RWPE2 (cell line): Measurements from ENCODE around the gene CDH9.

Experiments
- ATAC-seq: fragments of 200-7000 bp; cut with Tn5 transposase; 3 replicates; pipeline ENCODE4 v1.9.1; 2021; ENCODE audit warnings: low read depth
- DNase-seq: peaks from one replicate; pipeline ENCODE4 v3.0.0-alpha.2; 2020; ENCODE audit warnings: low spot score
- H3K27ac ChIP-seq: fragments of 450-650 bp; 2 replicates; pipeline ENCODE4 v1.5.1; 2017; ENCODE audit warnings: mild to moderate bottlenecking; ENCODE audit not compliant: poor library complexity, severe bottlenecking
- H3K27me3 ChIP-seq: fragments of 250-450 bp; sonication (Bioruptor Pico); 2 replicates; pipeline ENCODE4 v1.5.1; 2021; ENCODE audit warnings: mild to moderate bottlenecking, moderate library complexity; ENCODE audit not compliant: insufficient read depth, poor library complexity, severe bottlenecking
- H3K36me3 ChIP-seq: fragments of 250-450 bp; sonication (Bioruptor Pico); 2 replicates; pipeline ENCODE4 v1.5.1; 2020; ENCODE audit warnings: low read depth, mild to moderate bottlenecking, moderate library complexity
- H3K4me1 ChIP-seq: fragments of 250-450 bp; sonication (Bioruptor Pico); 2 replicates; pipeline ENCODE4 v1.5.1; 2021; ENCODE audit warnings: mild to moderate bottlenecking, moderate library complexity; ENCODE audit not compliant: insufficient read depth, poor library complexity, severe bottlenecking
- H3K4me3 ChIP-seq: fragments of 250-450 bp; sonication (Bioruptor Pico); 2 replicates; pipeline ENCODE4 v1.5.1; 2021; ENCODE audit warnings: mild to moderate bottlenecking, moderate library complexity; ENCODE audit not compliant: severe bottlenecking
- H3K9me3 ChIP-seq: fragments of 250-450 bp; sonication (Bioruptor Pico); 2 replicates; pipeline ENCODE4 v1.5.1; 2021; ENCODE audit warnings: mild to moderate bottlenecking, moderate library complexity; ENCODE audit not compliant: severe bottlenecking
- CTCF ChIP-seq: fragments of 450-650 bp; IDR thresholded peaks from one replicate; pipeline ENCODE4 v1.5.1; 2017; ENCODE audit warnings: mild to moderate bottlenecking, moderate library complexity; ENCODE audit not compliant: poor library complexity, severe bottlenecking

The CDH9 gene

GRCh38 chr5:26894719-26895263 is 143.6 kb downstream of the CDH9 start:
- no peak for DNase-seq
- peak; percentile 41 for TF ChIP-seq CTCF
- no peaks in the 10 kb centered on the region for H3K27me3 ChIP-seq
- H3K27ac ChIP-seq: peak overlapping the region; percentile 45
- no peaks in the 10 kb centered on the region for H3K36me3 ChIP-seq
- no peaks in the 10 kb centered on the region for H3K9me3 ChIP-seq
- peak; percentile 81 for ATAC-seq
- peaks cover 10% of the 10 kb centered on the region for H3K4me1 ChIP-seq
- H3K4me3 ChIP-seq: no peak overlapping the region

GRCh38 chr5:26893078-26893477 is 145.3 kb downstream of the CDH9 start:
- Histone ChIP-seq H3K27ac (no peak overlapping the region), H3K9me3 (no peaks in the 10 kb centered on the region), H3K36me3 (no peaks in the 10 kb centered on the region), H3K27me3 (no peaks in the 10 kb centered on the region), H3K4me1 (peaks cover 10% of the 10 kb centered on the region), H3K4me3 (no peak overlapping the region)
- TF ChIP-seq CTCF: no peak
- DNase-seq (no peak), ATAC-seq (no peak)

- no peak for ATAC-seq
- Histone ChIP-seq H3K4me3 (no peak overlapping the region), H3K27me3 (no peaks in the 10 kb centered on the region), H3K27ac (no peak overlapping the region), H3K4me1 (peaks cover 10% of the 10 kb centered on the region), H3K36me3 (no peaks in the 10 kb centered on the region), H3K9me3 (no peaks in the 10 kb centered on the region)
- DNase-seq: no peak
- TF ChIP-seq CTCF: no peak
Measured at GRCh38 chr5:26889815-26890214, 148.6 kb downstream of the CDH9 start.

GRCh38 chr5:26884481-26884880 is 153.9 kb downstream of the CDH9 start:
- H3K36me3 ChIP-seq: no peaks in the 10 kb centered on the region
- ATAC-seq: no peak
- H3K27me3 ChIP-seq: no peaks in the 10 kb centered on the region
- H3K4me1 ChIP-seq: peaks cover 7% of the 10 kb centered on the region
- DNase-seq: no peak
- no peak overlapping the region for H3K27ac ChIP-seq
- TF ChIP-seq CTCF: no peak
- no peaks in the 10 kb centered on the region for H3K9me3 ChIP-seq
- H3K4me3 ChIP-seq: no peak overlapping the region

- ATAC-seq: no peak
- no peaks in the 10 kb centered on the region for H3K36me3 ChIP-seq
- H3K27me3 ChIP-seq: no peaks in the 10 kb centered on the region
- no peak for DNase-seq
- no peak overlapping the region for H3K4me3 ChIP-seq
- TF ChIP-seq CTCF: no peak
- no peaks in the 10 kb centered on the region for H3K9me3 ChIP-seq
- H3K27ac ChIP-seq: no peak overlapping the region
- peaks cover 7% of the 10 kb centered on the region for H3K4me1 ChIP-seq
Measured at GRCh38 chr5:26883375-26883774, 155.0 kb downstream of the CDH9 start.
